Panc1 (cell line): ENCODE measurements around the gene NBL1. TPM values are rescaled to one million over a fixed set of nuclear protein-coding genes. Genes with fewer than 3 reads are reported as not detected.

Experiments used
- ATAC-seq: fragments of 200-7000 bp; cut with Tn5 transposase; 2 replicates; pipeline ENCODE4 v1.9.1; 2020; ENCODE audit warnings: mild to moderate bottlenecking, moderate library complexity
- BruUV-seq: library from RNA; stranded (reverse); fragments of 400-500 nt; replicated peaks from 2 replicates; lab custom pipeline; 2021; lab: Mats Ljungman, UMichigan
- CTCF ChIA-PET: fragments of 300-600 bp; sonication (Branson Sonifier 250); formaldehyde crosslinking; loops from one replicate; lab custom pipeline; 2022; ENCODE audit warnings: antibody characterized with exemption; lab: Charles Lee
- POLR2A ChIA-PET: fragments of 300-600 bp; sonication (Branson Sonifier 250); formaldehyde crosslinking; loops from one replicate; lab custom pipeline; 2022; ENCODE audit warnings: antibody characterized with exemption; lab: Charles Lee
- DNase-seq: peaks from one replicate; pipeline ENCODE4 v3.0.0-alpha.2; 2010; ENCODE audit warnings: low read depth, low spot score
- H3K27ac ChIP-seq: 2 replicates; pipeline ENCODE4 v1.5.1; 2011; ENCODE audit warnings: mild to moderate bottlenecking, low read length, inconsistent platforms
- H3K27me3 ChIP-seq: fragments of 200-500 bp; sonication (Bioruptor generic); 2 replicates; pipeline ENCODE4 v1.6.0; 2014; ENCODE audit warnings: low read length, inconsistent platforms; ENCODE audit not compliant: control insufficient read depth, insufficient read depth
- H3K36me3 ChIP-seq: fragments of 200-500 bp; sonication (Bioruptor generic); 2 replicates; pipeline ENCODE4 v1.5.1; 2014; ENCODE audit warnings: inconsistent platforms, mild to moderate bottlenecking, low read length, moderate library complexity; ENCODE audit not compliant: control insufficient read depth, insufficient read depth
- H3K4me1 ChIP-seq: 2 replicates; pipeline ENCODE4 v1.5.1; 2011; ENCODE audit warnings: inconsistent platforms, mild to moderate bottlenecking, low read length, moderate library complexity; ENCODE audit not compliant: control insufficient read depth, insufficient read depth
- H3K4me3 ChIP-seq, 2 experiments: 2 replicates each; pipeline ENCODE4 v1.5.1; 2011 to 2012; ENCODE audit warnings: low read depth in 2 of 2, low read length in 2 of 2, mild to moderate bottlenecking in 2 of 2, inconsistent platforms in 1 of 2, moderate library complexity in 1 of 2
- H3K9me3 ChIP-seq: fragments of 200-500 bp; sonication (Bioruptor generic); 2 replicates; pipeline ENCODE4 v1.5.1; 2014; ENCODE audit warnings: low read depth, mild to moderate bottlenecking, inconsistent platforms, low read length, moderate library complexity; ENCODE audit not compliant: control insufficient read depth, insufficient read depth
- POLR2AphosphoS5 ChIP-seq: IDR thresholded peaks from 2 replicates; pipeline ENCODE4 v1.6.1; 2012; ENCODE audit warnings: mild to moderate bottlenecking, low read depth, low read length, moderate library complexity
- SIN3A ChIP-seq: IDR thresholded peaks from 2 replicates; pipeline ENCODE4 v1.6.1; 2012; ENCODE audit warnings: low read depth, mild to moderate bottlenecking, low read length, moderate library complexity, borderline replicate concordance; ENCODE audit not compliant: insufficient read depth
- TCF7L2 ChIP-seq: IDR thresholded peaks from 2 replicates; pipeline ENCODE4 v1.6.1; 2011; ENCODE audit warnings: mild to moderate bottlenecking, low read depth, low read length, inconsistent platforms
- in situ Hi-C: cut with HindIII; loops from 2 replicates; pipeline ENCODE4 v1.10.0; 2016; ENCODE audit warnings: low sequenced_read_pairs, low pct_unique_long_range_greater_than_20kb
- intact Hi-C: fragments of 100-400 bp; cut with micrococcal nuclease; formaldehyde crosslinking; loops from one replicate; pipeline ENCODE4 v1.10.0; 2022; ENCODE audit not compliant: unreplicated experiment
- total RNA-seq: library from RNA; stranded (reverse); gene quantifications from one replicate; pipeline ENCODE4 v1.2.1, GENCODE V29; 2021; ENCODE audit not compliant: unreplicated experiment
- TF ChIP-seq, protein P1 (sequence below): fragments of 450-650 bp; IDR thresholded peaks from 2 replicates; pipeline ENCODE4 v1.5.1; 2017; ENCODE audit warnings: mild to moderate bottlenecking
- TF ChIP-seq, protein P2 (sequence below), 2 experiments: IDR thresholded peaks; 2 replicates each; pipeline ENCODE4 v1.6.1; 2011 to 2012; ENCODE audit warnings: low read depth in 2 of 2, control low read depth in 1 of 2, low read length in 1 of 2, mild to moderate bottlenecking in 1 of 2, moderate library complexity in 1 of 2; ENCODE audit not compliant: insufficient read depth in 1 of 2

Gene NBL1
- total RNA-seq, 1 experiment from 2014 or later, result 191 TPM

DNA sequence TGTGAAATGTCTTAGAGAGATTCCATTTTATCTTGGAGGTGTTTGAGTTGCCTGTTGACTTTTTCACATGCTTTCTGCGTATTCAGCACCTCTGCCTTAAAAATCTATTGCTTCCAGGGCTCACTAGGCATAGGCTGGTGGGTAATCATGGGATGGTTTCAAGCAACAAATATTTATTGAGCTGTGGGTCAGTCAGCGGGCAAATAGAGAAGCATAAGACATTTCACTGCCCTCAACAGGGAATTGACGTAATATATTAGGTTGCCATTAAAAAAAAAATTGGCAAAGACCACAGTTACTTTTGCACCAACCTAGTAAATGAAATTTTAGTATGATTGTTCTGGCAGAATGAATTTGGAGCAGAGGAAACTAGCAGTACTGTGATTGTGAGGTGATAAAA is 44.3 kb upstream of the NBL1 start:
- ATAC-seq, result no peak
- Histone ChIP-seq H3K9me3 (no peaks in the 10 kb centered on the region), H3K4me3 (no peak overlapping the region), H3K27ac (no peak overlapping the region), H3K27me3 (no peaks in the 10 kb centered on the region), H3K4me1 (peaks cover 30% of the 10 kb centered on the region), H3K36me3 (no peaks in the 10 kb centered on the region)
- ChIA-PET CTCF (no interaction called here), POLR2A (interaction anchor here (0.9 kb wide), 1 partner anchor 13 kb away, joined by 3 read pairs; no protein-coding TSS in a partner anchor)
- DNase-seq, result no peak
- TF ChIP-seq, protein P1, sequence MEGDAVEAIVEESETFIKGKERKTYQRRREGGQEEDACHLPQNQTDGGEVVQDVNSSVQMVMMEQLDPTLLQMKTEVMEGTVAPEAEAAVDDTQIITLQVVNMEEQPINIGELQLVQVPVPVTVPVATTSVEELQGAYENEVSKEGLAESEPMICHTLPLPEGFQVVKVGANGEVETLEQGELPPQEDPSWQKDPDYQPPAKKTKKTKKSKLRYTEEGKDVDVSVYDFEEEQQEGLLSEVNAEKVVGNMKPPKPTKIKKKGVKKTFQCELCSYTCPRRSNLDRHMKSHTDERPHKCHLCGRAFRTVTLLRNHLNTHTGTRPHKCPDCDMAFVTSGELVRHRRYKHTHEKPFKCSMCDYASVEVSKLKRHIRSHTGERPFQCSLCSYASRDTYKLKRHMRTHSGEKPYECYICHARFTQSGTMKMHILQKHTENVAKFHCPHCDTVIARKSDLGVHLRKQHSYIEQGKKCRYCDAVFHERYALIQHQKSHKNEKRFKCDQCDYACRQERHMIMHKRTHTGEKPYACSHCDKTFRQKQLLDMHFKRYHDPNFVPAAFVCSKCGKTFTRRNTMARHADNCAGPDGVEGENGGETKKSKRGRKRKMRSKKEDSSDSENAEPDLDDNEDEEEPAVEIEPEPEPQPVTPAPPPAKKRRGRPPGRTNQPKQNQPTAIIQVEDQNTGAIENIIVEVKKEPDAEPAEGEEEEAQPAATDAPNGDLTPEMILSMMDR, result no peak
- TF ChIP-seq SIN3A (no peak), POLR2AphosphoS5 (no peak), TCF7L2 (no peak)
- TF ChIP-seq, protein P2, sequence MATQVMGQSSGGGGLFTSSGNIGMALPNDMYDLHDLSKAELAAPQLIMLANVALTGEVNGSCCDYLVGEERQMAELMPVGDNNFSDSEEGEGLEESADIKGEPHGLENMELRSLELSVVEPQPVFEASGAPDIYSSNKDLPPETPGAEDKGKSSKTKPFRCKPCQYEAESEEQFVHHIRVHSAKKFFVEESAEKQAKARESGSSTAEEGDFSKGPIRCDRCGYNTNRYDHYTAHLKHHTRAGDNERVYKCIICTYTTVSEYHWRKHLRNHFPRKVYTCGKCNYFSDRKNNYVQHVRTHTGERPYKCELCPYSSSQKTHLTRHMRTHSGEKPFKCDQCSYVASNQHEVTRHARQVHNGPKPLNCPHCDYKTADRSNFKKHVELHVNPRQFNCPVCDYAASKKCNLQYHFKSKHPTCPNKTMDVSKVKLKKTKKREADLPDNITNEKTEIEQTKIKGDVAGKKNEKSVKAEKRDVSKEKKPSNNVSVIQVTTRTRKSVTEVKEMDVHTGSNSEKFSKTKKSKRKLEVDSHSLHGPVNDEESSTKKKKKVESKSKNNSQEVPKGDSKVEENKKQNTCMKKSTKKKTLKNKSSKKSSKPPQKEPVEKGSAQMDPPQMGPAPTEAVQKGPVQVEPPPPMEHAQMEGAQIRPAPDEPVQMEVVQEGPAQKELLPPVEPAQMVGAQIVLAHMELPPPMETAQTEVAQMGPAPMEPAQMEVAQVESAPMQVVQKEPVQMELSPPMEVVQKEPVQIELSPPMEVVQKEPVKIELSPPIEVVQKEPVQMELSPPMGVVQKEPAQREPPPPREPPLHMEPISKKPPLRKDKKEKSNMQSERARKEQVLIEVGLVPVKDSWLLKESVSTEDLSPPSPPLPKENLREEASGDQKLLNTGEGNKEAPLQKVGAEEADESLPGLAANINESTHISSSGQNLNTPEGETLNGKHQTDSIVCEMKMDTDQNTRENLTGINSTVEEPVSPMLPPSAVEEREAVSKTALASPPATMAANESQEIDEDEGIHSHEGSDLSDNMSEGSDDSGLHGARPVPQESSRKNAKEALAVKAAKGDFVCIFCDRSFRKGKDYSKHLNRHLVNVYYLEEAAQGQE (IDR thresholded peaks at IDR 0.05; ENCODE audit: insufficient read depth in 1 of 2, low read depth in 2 of 2, low read length in 1 of 2), result no peak
- in situ Hi-C loops, result no loop called here
- no TSS peak for BruUV-seq
- intact Hi-C loops, result loop anchor here (10.0 kb wide), 1 partner anchor 115 kb away; the partner anchor contains the start of gene CAPZB

DNA sequence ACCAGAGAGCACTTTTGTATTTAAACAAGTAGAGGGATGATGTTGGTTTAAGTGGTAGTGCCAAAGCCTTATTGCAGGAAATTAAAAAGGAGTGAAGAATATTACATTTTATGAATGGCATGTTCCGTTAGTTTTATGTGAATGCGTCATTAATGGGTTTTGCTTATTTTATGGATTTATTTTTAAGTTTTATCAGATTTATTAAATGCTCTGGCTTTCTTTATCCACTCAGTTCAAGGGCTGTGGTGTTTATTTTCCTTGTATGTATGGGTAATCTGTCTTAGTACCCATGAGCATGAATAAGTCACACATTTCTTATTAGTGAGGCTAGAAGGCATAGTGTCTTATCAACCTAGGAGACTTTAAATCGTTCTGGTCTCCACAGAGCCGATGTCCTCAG is 41.6 kb upstream of the NBL1 start:
- Histone ChIP-seq H3K9me3 (no peaks in the 10 kb centered on the region), H3K4me3 (no peak overlapping the region), H3K27me3 (no peaks in the 10 kb centered on the region), H3K4me1 (peaks cover 34% of the 10 kb centered on the region), H3K36me3 (no peaks in the 10 kb centered on the region), H3K27ac (no peak overlapping the region)
- TF ChIP-seq, protein P2 (IDR thresholded peaks at IDR 0.05; ENCODE audit: insufficient read depth in 1 of 2, low read depth in 2 of 2, low read length in 1 of 2), result no peak
- TF ChIP-seq SIN3A, result no peak
- TF ChIP-seq, protein P1, result no peak
- TF ChIP-seq TCF7L2, result no peak
- TF ChIP-seq POLR2AphosphoS5, result no peak
- no TSS peak for BruUV-seq
- CTCF ChIA-PET, result no interaction called here
- in situ Hi-C loops (no loop called here), intact Hi-C loops (no loop called here)
- POLR2A ChIA-PET, result interaction anchor here (1.0 kb wide), 1 partner anchor 103 kb away, joined by 3 read pairs; no protein-coding TSS in a partner anchor
- ATAC-seq (no peak), DNase-seq (no peak)
